Lower leg skin (tissue), 3 donors: ENCODE data around the gene DNAJC16.

ENCODE experiments used
- POLR2A ChIP-seq, 2 donors: fragments of 450-650 bp; IDR thresholded peaks; one replicate each; pipeline ENCODE4 v1.6.1; 2016 to 2017; ENCODE audit warnings: antibody characterized with exemption in 2 of 2, mild to moderate bottlenecking in 1 of 2, moderate library complexity in 1 of 2
- TF ChIP-seq, protein P1 (sequence below), 3 donors: fragments of 450-650 bp; IDR thresholded peaks; one replicate each; pipeline ENCODE4 v1.5.1; 2016; ENCODE audit warnings: antibody characterized with exemption in 3 of 3, mild to moderate bottlenecking in 3 of 3, moderate library complexity in 2 of 3

DNA sequence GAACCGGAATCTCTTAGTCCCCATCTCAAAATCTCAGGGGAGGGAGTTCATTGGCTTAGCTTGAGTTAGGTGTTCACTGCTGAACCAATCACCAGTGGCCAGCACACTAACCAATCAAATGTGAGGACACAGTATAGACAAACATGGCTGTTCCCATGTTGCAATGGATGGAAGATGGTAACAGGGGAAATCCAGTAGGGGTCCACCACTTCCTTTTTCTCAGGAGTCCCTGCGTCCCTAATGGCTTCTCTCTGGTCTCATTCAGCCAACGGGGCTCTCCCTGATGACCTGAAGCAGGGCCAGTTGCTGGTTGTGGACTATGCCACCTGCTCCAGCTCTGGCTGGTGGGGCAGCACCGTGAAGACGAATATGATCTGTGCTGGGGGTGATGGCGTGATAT lies 41.0 kb upstream of the DNAJC16 start:
- TF ChIP-seq, protein P1, sequence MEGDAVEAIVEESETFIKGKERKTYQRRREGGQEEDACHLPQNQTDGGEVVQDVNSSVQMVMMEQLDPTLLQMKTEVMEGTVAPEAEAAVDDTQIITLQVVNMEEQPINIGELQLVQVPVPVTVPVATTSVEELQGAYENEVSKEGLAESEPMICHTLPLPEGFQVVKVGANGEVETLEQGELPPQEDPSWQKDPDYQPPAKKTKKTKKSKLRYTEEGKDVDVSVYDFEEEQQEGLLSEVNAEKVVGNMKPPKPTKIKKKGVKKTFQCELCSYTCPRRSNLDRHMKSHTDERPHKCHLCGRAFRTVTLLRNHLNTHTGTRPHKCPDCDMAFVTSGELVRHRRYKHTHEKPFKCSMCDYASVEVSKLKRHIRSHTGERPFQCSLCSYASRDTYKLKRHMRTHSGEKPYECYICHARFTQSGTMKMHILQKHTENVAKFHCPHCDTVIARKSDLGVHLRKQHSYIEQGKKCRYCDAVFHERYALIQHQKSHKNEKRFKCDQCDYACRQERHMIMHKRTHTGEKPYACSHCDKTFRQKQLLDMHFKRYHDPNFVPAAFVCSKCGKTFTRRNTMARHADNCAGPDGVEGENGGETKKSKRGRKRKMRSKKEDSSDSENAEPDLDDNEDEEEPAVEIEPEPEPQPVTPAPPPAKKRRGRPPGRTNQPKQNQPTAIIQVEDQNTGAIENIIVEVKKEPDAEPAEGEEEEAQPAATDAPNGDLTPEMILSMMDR (IDR thresholded peaks at IDR 0.05) = no peak
- no peak for TF ChIP-seq POLR2A (IDR thresholded peaks at IDR 0.05)
